ENCODE measurements around the gene URAD.

URAD gene

DNA sequence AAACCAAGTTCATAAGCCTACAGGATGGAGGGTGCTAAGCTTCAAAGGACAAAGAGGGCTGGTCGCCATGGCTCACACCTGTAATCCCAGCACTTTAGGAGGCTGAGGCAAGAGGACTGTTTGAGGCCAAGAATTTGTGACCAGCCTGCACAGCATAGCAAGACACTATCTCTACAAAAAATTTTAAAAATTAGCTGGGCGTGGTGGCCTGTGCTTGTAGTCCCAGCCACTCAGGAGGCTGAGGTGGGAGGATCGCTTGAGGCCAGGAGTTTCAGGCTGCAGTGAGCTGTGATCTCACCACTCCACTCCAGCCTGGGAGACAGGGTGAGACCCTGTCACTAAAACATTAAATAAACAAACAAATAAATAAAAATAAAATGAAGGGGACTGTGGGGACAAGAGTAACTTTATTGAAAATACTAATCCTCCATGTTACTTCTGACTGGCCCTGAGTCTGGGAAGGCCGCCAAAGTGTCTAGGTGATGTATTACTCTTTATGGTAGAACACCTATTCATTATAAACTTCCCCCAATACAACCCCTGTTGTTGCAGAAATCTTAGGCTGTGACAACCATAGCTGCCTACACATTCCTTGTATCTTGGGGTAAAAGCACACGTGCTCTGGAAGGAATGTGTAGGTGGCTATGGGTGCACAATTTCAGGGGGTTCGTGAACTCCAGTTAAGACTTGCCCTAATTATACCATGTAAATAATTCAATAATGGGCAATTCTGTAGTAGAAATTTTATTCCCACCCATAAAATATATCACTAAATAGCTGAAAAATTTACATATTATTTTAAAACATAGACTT is 14.6 kb upstream of the URAD start:
- no peaks in the 10 kb centered on the region for H3F3A ChIP-seq (ENCODE audit: control insufficient read depth, insufficient read depth)
- H3K9me2 ChIP-seq (replicated peaks; ENCODE audit: control insufficient read depth, low read length) = no peaks in the 10 kb centered on the region
- H3K9me3 ChIP-seq (ENCODE audit: control insufficient read depth, insufficient read depth, low read length) = no peaks in the 10 kb centered on the region
- H3K27me3 ChIP-seq (ENCODE audit: control insufficient read depth, low read length) = no peaks in the 10 kb centered on the region
- H3K4me2 ChIP-seq (ENCODE audit: low read length) = no peak overlapping the region
- H3K36me3 ChIP-seq (ENCODE audit: control insufficient read depth, low read length) = no peaks in the 10 kb centered on the region
- no peaks in the 10 kb centered on the region for H3K79me2 ChIP-seq (ENCODE audit: control insufficient read depth, low read length)
- peaks cover 4% of the 10 kb centered on the region; the same call in 1 of the 2 replicates for H3K4me1 ChIP-seq (ENCODE audit: control insufficient read depth, low read length)
- H3K27ac ChIP-seq (ENCODE audit: low read depth, low read length) = no peak overlapping the region
- H4K20me1 ChIP-seq (ENCODE audit: control insufficient read depth, insufficient read depth, low read depth, low read length) = no peaks in the 10 kb centered on the region
- H3K4me3 ChIP-seq (ENCODE audit: low read length) = no peak overlapping the region
- no peak for TF ChIP-seq EZH2phosphoT487 (IDR thresholded peaks at IDR 0.05; ENCODE audit: borderline replicate concordance, low read length)
- TF ChIP-seq, protein P1, sequence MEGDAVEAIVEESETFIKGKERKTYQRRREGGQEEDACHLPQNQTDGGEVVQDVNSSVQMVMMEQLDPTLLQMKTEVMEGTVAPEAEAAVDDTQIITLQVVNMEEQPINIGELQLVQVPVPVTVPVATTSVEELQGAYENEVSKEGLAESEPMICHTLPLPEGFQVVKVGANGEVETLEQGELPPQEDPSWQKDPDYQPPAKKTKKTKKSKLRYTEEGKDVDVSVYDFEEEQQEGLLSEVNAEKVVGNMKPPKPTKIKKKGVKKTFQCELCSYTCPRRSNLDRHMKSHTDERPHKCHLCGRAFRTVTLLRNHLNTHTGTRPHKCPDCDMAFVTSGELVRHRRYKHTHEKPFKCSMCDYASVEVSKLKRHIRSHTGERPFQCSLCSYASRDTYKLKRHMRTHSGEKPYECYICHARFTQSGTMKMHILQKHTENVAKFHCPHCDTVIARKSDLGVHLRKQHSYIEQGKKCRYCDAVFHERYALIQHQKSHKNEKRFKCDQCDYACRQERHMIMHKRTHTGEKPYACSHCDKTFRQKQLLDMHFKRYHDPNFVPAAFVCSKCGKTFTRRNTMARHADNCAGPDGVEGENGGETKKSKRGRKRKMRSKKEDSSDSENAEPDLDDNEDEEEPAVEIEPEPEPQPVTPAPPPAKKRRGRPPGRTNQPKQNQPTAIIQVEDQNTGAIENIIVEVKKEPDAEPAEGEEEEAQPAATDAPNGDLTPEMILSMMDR (IDR thresholded peaks at IDR 0.05; ENCODE audit: low read depth, low read length, poor library complexity, severe bottlenecking) = no peak

DNA sequence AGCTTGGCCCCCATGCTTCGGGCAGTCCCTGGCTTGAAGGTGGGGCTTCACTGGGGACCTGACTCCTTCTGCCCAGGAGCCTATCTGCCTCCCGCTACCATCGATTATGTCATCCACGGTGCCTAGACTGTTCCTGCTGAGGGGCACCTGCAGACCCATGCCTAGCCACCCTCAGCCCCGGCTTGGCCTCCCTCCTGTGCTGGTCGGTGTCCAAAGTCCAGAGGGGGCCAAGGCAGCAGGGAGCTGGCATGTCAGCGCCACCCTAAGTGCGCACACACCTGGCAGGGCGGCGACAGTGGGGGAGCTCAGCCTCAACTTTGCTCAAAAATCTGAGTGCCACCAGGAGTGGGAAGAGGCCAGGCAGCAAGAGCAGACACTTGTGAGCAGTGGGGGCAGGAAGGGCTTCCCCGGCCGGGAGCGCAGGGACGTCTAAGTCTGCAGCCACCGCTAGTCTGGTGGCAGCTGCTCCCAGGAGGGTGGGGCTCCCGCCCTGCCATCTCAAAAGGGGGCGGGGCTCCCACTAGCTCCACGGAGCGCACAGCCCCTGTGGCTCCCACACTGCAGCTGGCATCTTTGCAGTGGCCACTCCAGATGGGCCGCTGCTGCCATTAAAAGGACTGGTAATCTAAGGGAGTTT is 13.5 kb upstream of the URAD start:
- Histone ChIP-seq H3K9me2 (replicated peaks; ENCODE audit: control insufficient read depth, low read length) (no peaks in the 10 kb centered on the region), H3K4me3 (ENCODE audit: low read length) (no peak overlapping the region), H3K27me3 (ENCODE audit: control insufficient read depth, low read length) (no peaks in the 10 kb centered on the region), H3K4me2 (ENCODE audit: low read length) (no peak overlapping the region), H3F3A (ENCODE audit: control insufficient read depth, insufficient read depth) (0 out of 2 replicates have a peak, but pooled peaks cover 2% of the 10 kb centered on the region), H3K27ac (ENCODE audit: low read depth, low read length) (no peak overlapping the region), H3K9me3 (ENCODE audit: control insufficient read depth, insufficient read depth, low read length) (no peaks in the 10 kb centered on the region), H3K4me1 (ENCODE audit: control insufficient read depth, low read length) (peaks cover 5% of the 10 kb centered on the region; the same call in 1 of the 2 replicates), H3K79me2 (ENCODE audit: control insufficient read depth, low read length) (no peaks in the 10 kb centered on the region), H3K36me3 (ENCODE audit: control insufficient read depth, low read length) (no peaks in the 10 kb centered on the region), H4K20me1 (ENCODE audit: control insufficient read depth, insufficient read depth, low read depth, low read length) (no peaks in the 10 kb centered on the region)
- TF ChIP-seq, protein P1 (IDR thresholded peaks at IDR 0.05; ENCODE audit: low read depth, low read length, poor library complexity, severe bottlenecking) = no peak
- no peak for TF ChIP-seq EZH2phosphoT487 (IDR thresholded peaks at IDR 0.05; ENCODE audit: borderline replicate concordance, low read length)

DNA sequence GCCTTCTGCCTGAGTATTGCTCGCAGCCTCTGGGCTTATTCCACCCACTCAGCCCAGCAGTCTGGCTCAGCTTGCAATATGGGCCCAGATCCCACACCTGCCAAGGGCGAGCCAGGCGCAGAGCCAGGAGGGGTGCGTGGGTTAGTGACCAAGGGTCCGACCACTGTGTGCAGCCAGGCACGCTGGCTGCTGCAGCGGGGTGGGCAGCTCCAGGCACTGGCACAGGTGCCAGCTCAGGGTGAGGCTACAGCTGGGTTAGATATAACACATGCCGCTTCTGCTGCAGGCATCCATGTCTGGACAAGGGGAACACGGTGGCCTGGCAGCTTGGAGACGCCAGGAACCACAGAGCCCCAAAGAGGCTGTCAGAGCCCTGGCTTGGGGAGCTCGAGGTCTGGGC is 12.6 kb upstream of the URAD start:
- 0 out of 2 replicates have a peak, but pooled peaks cover 2% of the 10 kb centered on the region for H3F3A ChIP-seq (ENCODE audit: control insufficient read depth, insufficient read depth)
- no peaks in the 10 kb centered on the region for H3K9me2 ChIP-seq (replicated peaks; ENCODE audit: control insufficient read depth, low read length)
- H4K20me1 ChIP-seq (ENCODE audit: control insufficient read depth, insufficient read depth, low read depth, low read length) = no peaks in the 10 kb centered on the region
- no peaks in the 10 kb centered on the region for H3K27me3 ChIP-seq (ENCODE audit: control insufficient read depth, low read length)
- no peak overlapping the region for H3K4me3 ChIP-seq (ENCODE audit: low read length)
- H3K27ac ChIP-seq (ENCODE audit: low read depth, low read length) = no peak overlapping the region
- no peaks in the 10 kb centered on the region for H3K9me3 ChIP-seq (ENCODE audit: control insufficient read depth, insufficient read depth, low read length)
- peaks cover 8% of the 10 kb centered on the region; the same call in 1 of the 2 replicates for H3K4me1 ChIP-seq (ENCODE audit: control insufficient read depth, low read length)
- H3K36me3 ChIP-seq (ENCODE audit: control insufficient read depth, low read length) = no peaks in the 10 kb centered on the region
- H3K79me2 ChIP-seq (ENCODE audit: control insufficient read depth, low read length) = no peaks in the 10 kb centered on the region
- TF ChIP-seq EZH2phosphoT487 (IDR thresholded peaks at IDR 0.05; ENCODE audit: borderline replicate concordance, low read length) = no peak
- TF ChIP-seq, protein P1 (IDR thresholded peaks at IDR 0.05; ENCODE audit: low read depth, low read length, poor library complexity, severe bottlenecking) = no peak
- H3K4me2 ChIP-seq (ENCODE audit: low read length) = no peak overlapping the region
